Spleen (tissue), 7 donors: ENCODE results near the gene ITPA.

ENCODE experiments used
- POLR2A ChIP-seq, 3 donors: fragments of 450-650 bp; IDR thresholded peaks; one replicate each; pipeline ENCODE4 v1.5.1; 2017; ENCODE audit warnings: antibody characterized with exemption in 3 of 3, mild to moderate bottlenecking in 1 of 3
- TF ChIP-seq, protein P1 (sequence below), 11 experiments: fragments of 200-600 bp in 7 of 11; fragments of 450-650 bp in 4 of 11; sonication (generic) in 4 of 11; IDR thresholded peaks in 8 of 11; conservative IDR thresholded peaks in 3 of 11; 1 replicate in 7 of 11; 2 replicates in 4 of 11; pipeline versions ENCODE4 v1.4.0 to v1.8.0; 2016 to 2021; ENCODE audit warnings: antibody characterized with exemption in 11 of 11, inconsistent platforms in 4 of 11, mild to moderate bottlenecking in 1 of 11
- donor health status: DM: no; HTN: no; CAD: no; lungs with moderate emphysema.
- donor health status: DM: no; HTN: no; CAD: no.
- donor health status: DM: no; HTN: no; CAD: no.

DNA sequence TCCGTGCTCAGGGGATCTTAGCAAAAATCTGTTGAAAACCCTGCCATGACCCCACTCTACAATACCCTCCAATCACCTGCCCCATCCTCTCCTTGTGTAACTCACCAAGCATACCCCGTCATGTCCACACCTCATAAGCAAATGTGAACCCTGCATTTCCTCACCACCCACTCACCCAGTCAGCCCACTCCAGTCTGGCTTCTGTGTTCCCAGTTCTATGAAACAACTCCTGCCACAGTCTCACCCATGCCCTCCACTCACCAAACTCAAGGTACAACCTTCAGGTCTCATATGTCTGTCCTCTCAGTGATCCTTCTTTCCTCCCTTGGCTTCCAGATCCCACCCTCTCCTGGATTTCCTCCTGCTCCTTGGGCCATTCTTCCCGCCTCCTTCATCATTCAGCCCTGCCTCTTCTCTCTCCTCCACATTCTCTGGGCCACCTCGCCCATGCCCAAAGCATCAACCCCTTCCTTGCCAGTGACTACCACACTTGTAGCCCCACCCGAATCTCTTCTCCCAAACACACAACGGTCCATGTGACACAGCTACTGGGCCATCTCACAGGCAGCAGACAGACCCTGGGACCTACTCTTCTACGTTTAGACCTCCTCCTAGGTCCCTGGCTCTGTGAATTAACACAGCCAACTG is 13.6 kb upstream of the ITPA start:
- TF ChIP-seq, protein P1, sequence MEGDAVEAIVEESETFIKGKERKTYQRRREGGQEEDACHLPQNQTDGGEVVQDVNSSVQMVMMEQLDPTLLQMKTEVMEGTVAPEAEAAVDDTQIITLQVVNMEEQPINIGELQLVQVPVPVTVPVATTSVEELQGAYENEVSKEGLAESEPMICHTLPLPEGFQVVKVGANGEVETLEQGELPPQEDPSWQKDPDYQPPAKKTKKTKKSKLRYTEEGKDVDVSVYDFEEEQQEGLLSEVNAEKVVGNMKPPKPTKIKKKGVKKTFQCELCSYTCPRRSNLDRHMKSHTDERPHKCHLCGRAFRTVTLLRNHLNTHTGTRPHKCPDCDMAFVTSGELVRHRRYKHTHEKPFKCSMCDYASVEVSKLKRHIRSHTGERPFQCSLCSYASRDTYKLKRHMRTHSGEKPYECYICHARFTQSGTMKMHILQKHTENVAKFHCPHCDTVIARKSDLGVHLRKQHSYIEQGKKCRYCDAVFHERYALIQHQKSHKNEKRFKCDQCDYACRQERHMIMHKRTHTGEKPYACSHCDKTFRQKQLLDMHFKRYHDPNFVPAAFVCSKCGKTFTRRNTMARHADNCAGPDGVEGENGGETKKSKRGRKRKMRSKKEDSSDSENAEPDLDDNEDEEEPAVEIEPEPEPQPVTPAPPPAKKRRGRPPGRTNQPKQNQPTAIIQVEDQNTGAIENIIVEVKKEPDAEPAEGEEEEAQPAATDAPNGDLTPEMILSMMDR (IDR thresholded peaks at IDR 0.05 in 8 of 11, conservative IDR thresholded peaks at IDR 0.05 in 3 of 11) = no peak
- TF ChIP-seq POLR2A (IDR thresholded peaks at IDR 0.05) = no peak
